H1 (cell line): Measurements from ENCODE around the gene CTH. TPM values are rescaled to one million over a fixed set of nuclear protein-coding genes. Genes with fewer than 3 reads are reported as not detected.
"Not testable (repeated sequence)": the region's sequence is repeated elsewhere in the genome, so short reads cannot be mapped to it uniquely, and the experiment has no call there.

Source experiments
- CTCF ChIA-PET: fragments of 300-600 bp; sonication (Branson Sonifier 250); formaldehyde crosslinking; loops from one replicate; lab custom pipeline; 2021; ENCODE audit not compliant: partially characterized antibody; lab: Charles Lee
- POLR2A ChIA-PET: fragments of 300-600 bp; sonication (Branson Sonifier 250); formaldehyde crosslinking; loops from one replicate; lab custom pipeline; 2021; ENCODE audit warnings: inconsistent platforms; ENCODE audit not compliant: partially characterized antibody; lab: Charles Lee
- DNase-seq, 2 experiments: peaks; one replicate each; pipeline versions ENCODE4 v3.0.0 to v3.0.0-alpha.2; 2010 to 2022; ENCODE audit warnings: low spot score in 2 of 2, low read depth in 1 of 2, mixed read lengths in 1 of 2
- FAIRE-seq: peaks from 2 replicates; lab custom pipeline; 2011; peaks lifted over from hg19 to GRCh38; lab: Jason Lieb, UNC
- H2AFZ ChIP-seq: 2 replicates; pipeline ENCODE4 v1.8.1; 2012; ENCODE audit warnings: low read length, inconsistent platforms
- H2AK5ac ChIP-seq: 2 replicates; pipeline ENCODE4 v1.6.1; 2013; ENCODE audit warnings: low read depth, low read length
- H2BK120ac ChIP-seq: replicated peaks from 2 replicates; pipeline ENCODE3; 2013; ENCODE audit warnings: low read depth, low read length, inconsistent platforms
- H2BK12ac ChIP-seq: 2 replicates; pipeline ENCODE4 v1.6.1; 2013; ENCODE audit warnings: low read depth, low read length
- H2BK15ac ChIP-seq: 2 replicates; pipeline ENCODE4 v1.6.1; 2013; ENCODE audit warnings: low read length
- H2BK20ac ChIP-seq: 2 replicates; pipeline ENCODE4 v1.6.1; 2013; ENCODE audit warnings: low read length
- H2BK5ac ChIP-seq: 2 replicates; pipeline ENCODE4 v1.6.1; 2013; ENCODE audit warnings: low read depth, low read length
- H3K14ac ChIP-seq: 2 replicates; pipeline ENCODE4 v1.6.1; 2013; ENCODE audit warnings: inconsistent platforms; ENCODE audit not compliant: insufficient read length
- H3K18ac ChIP-seq: 2 replicates; pipeline ENCODE4 v1.6.1; 2013; ENCODE audit warnings: low read length; ENCODE audit errors: extremely low read depth
- H3K23ac ChIP-seq: 2 replicates; pipeline ENCODE4 v1.6.1; 2013; ENCODE audit warnings: inconsistent platforms; ENCODE audit not compliant: insufficient read length
- H3K23me2 ChIP-seq: 2 replicates; pipeline ENCODE4 v1.6.1; 2013; ENCODE audit warnings: low read depth, low read length
- H3K27ac ChIP-seq: 2 replicates; pipeline ENCODE4 v1.6.1; 2011; ENCODE audit warnings: low read depth, low read length, inconsistent platforms
- H3K27me3 ChIP-seq, 4 experiments: replicated peaks in 1 of 4; 1 replicate in 1 of 4; 2 replicates in 3 of 4; pipeline versions ENCODE4 v1.6.1 to v1.8.1; 2011 to 2013; ENCODE audit warnings: low read length in 3 of 4, mild to moderate bottlenecking in 3 of 4, inconsistent platforms in 2 of 4, mixed read lengths in 2 of 4, moderate library complexity in 1 of 4; ENCODE audit not compliant: control insufficient read depth in 3 of 4, insufficient read depth in 3 of 4; ENCODE audit errors: extremely low read depth in 1 of 4
- H3K36me3 ChIP-seq, 4 experiments: 2 replicates each; pipeline versions ENCODE4 v1.6.1 to v1.8.1; 2011 to 2013; ENCODE audit warnings: mild to moderate bottlenecking in 4 of 4, low read length in 3 of 4, moderate library complexity in 2 of 4, control low read depth in 1 of 4, inconsistent platforms in 1 of 4; ENCODE audit not compliant: insufficient read depth in 4 of 4, control insufficient read depth in 2 of 4
- H3K4ac ChIP-seq: replicated peaks from 2 replicates; pipeline ENCODE3; 2013; ENCODE audit warnings: low read length, low read depth, mixed read lengths, inconsistent platforms; ENCODE audit not compliant: insufficient read length
- H3K4me1 ChIP-seq, 4 experiments: replicated peaks in 1 of 4; 1 replicate in 1 of 4; 2 replicates in 3 of 4; pipeline versions ENCODE4 v1.6.1 to v1.8.1; 2011 to 2013; ENCODE audit warnings: low read length in 3 of 4, inconsistent platforms in 2 of 4, mixed read lengths in 1 of 4; ENCODE audit not compliant: insufficient read depth in 4 of 4, control insufficient read depth in 3 of 4
- H3K4me2 ChIP-seq, 2 experiments: 2 replicates each; pipeline versions ENCODE4 v1.6.1 to v1.8.1; 2011 to 2013; ENCODE audit warnings: low read depth in 2 of 2, low read length in 2 of 2, control low read depth in 1 of 2, inconsistent platforms in 1 of 2, mild to moderate bottlenecking in 1 of 2; ENCODE audit not compliant: insufficient read depth in 1 of 2
- H3K4me3 ChIP-seq, 4 experiments: fragments of 200-600, 300-600 bp in 1 of 4; sonication (generic), shearing (Covaris generic), sonication (Bioruptor Twin) in 1 of 4; 2 replicates each; pipeline versions ENCODE4 v1.5.1 to v1.8.1; 2011 to 2016; ENCODE audit warnings: low read length in 4 of 4, low read depth in 3 of 4, control low read depth in 2 of 4, inconsistent platforms in 2 of 4, mild to moderate bottlenecking in 2 of 4, mixed read lengths in 1 of 4, moderate library complexity in 1 of 4; ENCODE audit not compliant: insufficient read depth in 2 of 4; ENCODE audit errors: extremely low read depth in 1 of 4
- H3K56ac ChIP-seq: replicated peaks from 2 replicates; pipeline ENCODE3; 2013; ENCODE audit warnings: low read depth, mild to moderate bottlenecking, mixed read lengths, low read length, inconsistent platforms; ENCODE audit not compliant: insufficient read length
- H3K79me1 ChIP-seq: 2 replicates; pipeline ENCODE4 v1.6.1; 2013; ENCODE audit warnings: low read depth, low read length, control low read depth
- H3K79me2 ChIP-seq, 2 experiments: 2 replicates each; pipeline versions ENCODE4 v1.6.1 to v1.8.1; 2012 to 2013; ENCODE audit warnings: low read length in 2 of 2, mild to moderate bottlenecking in 2 of 2, inconsistent platforms in 1 of 2; ENCODE audit not compliant: insufficient read depth in 2 of 2, control insufficient read depth in 1 of 2
- H3K9ac ChIP-seq, 4 experiments: replicated peaks in 1 of 4; 1 replicate in 1 of 4; 2 replicates in 3 of 4; pipeline versions ENCODE4 v1.6.1 to v1.8.1; 2011 to 2013; ENCODE audit warnings: low read depth in 3 of 4, low read length in 3 of 4, control low read depth in 2 of 4, mild to moderate bottlenecking in 2 of 4, moderate library complexity in 2 of 4, inconsistent platforms in 1 of 4; ENCODE audit errors: extremely low read depth in 1 of 4
- H3K9me3 ChIP-seq, 2 experiments: 2 replicates each; pipeline versions ENCODE4 v1.6.1 to v1.8.1; 2012 to 2013; ENCODE audit warnings: mild to moderate bottlenecking in 2 of 2, moderate library complexity in 2 of 2, control low read depth in 1 of 2, inconsistent platforms in 1 of 2, low read depth in 1 of 2, low read length in 1 of 2, mixed read lengths in 1 of 2; ENCODE audit not compliant: insufficient read depth in 2 of 2
- H4K20me1 ChIP-seq, 2 experiments: replicated peaks in 1 of 2; 2 replicates each; pipeline versions ENCODE3 to v1.8.1; 2011 to 2013; ENCODE audit warnings: inconsistent platforms in 2 of 2, low read length in 2 of 2, mild to moderate bottlenecking in 1 of 2; ENCODE audit not compliant: insufficient read depth in 2 of 2, control insufficient read depth in 1 of 2
- H4K5ac ChIP-seq: 2 replicates; pipeline ENCODE4 v1.6.1; 2013; ENCODE audit warnings: low read length, low read depth, mixed read lengths, inconsistent platforms; ENCODE audit not compliant: insufficient read length
- H4K8ac ChIP-seq: 2 replicates; pipeline ENCODE4 v1.8.0; 2013; ENCODE audit warnings: mild to moderate bottlenecking, moderate library complexity, low read length, inconsistent platforms; ENCODE audit not compliant: insufficient read depth; ENCODE audit errors: extremely low read depth
- H4K91ac ChIP-seq: replicated peaks from 2 replicates; pipeline ENCODE3; 2013; ENCODE audit warnings: low read length, mixed read lengths, inconsistent platforms; ENCODE audit not compliant: insufficient read length
- WGBS, 2 experiments: shearing (Covaris generic) in 1 of 2; methylation state at CpG; one replicate each; pipeline versions ENCODE4 v1.1.6 to v1.1.7; 2013 to 2015; ENCODE audit warnings: low lambda C conversion rate in 2 of 2, mixed read lengths in 2 of 2, inconsistent platforms in 1 of 2, low coverage in 1 of 2, missing lambda C conversion rate in 1 of 2; ENCODE audit not compliant: insufficient replicate concordance in 2 of 2, insufficient coverage in 1 of 2, insufficient read length in 1 of 2; ENCODE audit errors: extremely low coverage in 1 of 2, missing lambda C conversion rate in 1 of 2; 5-methylcytosine and 5-hydroxymethylcytosine counted together
- polyA plus RNA-seq, 7 experiments: library from polyadenylated mRNA; depleted of rRNA in 3 of 7; stranded (reverse) in 5 of 7; unstranded in 2 of 7; fragments of >200 nt in 5 of 7; fragments of 200-250 nt in 2 of 7; gene quantifications; 1 replicate in 5 of 7; 2 replicates in 1 of 7; 4 replicates in 1 of 7; pipeline versions ENCODE4 v1.2.1 to v1.2.3, GENCODE V29; 2011 to 2013; ENCODE audit warnings: missing spikeins in 2 of 7, mixed read lengths in 2 of 7
- total RNA-seq: library from RNA; stranded (reverse); fragmentation: NEBNext Ultra II Directional; extraction: Animal tissue kit (Norgen Biotek cat#: 25700); gene quantifications from 2 replicates; pipeline ENCODE4 v1.2.1, GENCODE V29; 2021

CTH gene
- total and polyA plus RNA-seq, 2 of the 8 experiments (the other 6 are each of a cell fraction or from before 2014, with no cell fraction given): 31.7 to 33.2 TPM

GRCh38 chr1:70371586-70371985 is 39.5 kb upstream of the CTH start:
- H2BK12ac ChIP-seq, H2BK120ac ChIP-seq, H3K23ac ChIP-seq, H3K18ac ChIP-seq, CTCF ChIA-PET, H3K4ac ChIP-seq, H4K91ac ChIP-seq, H2BK15ac ChIP-seq, H3K27ac ChIP-seq, H3K4me1 ChIP-seq, H3K4me2 ChIP-seq, H3K79me2 ChIP-seq, H4K8ac ChIP-seq, H3K14ac ChIP-seq, H2BK20ac ChIP-seq, DNase-seq, H3K56ac ChIP-seq, H3K36me3 ChIP-seq, H3K23me2 ChIP-seq, FAIRE-seq, H2BK5ac ChIP-seq, H3K79me1 ChIP-seq, H3K4me3 ChIP-seq, H4K5ac ChIP-seq, H2AFZ ChIP-seq, H3K27me3 ChIP-seq, H3K9ac ChIP-seq, H4K20me1 ChIP-seq, H2AK5ac ChIP-seq, H3K9me3 ChIP-seq: not testable (repeated sequence)
- WGBS, 2 experiments: 88% methylated on average over 3 of the region's 3 CpGs; no CpG with 5 or more reads in 1 of the 2 experiments
- POLR2A ChIA-PET: interaction anchor here (0.6 to 1.4 kb wide), 2 partner anchors 17 to 39 kb away, joined by 3 to 7 read pairs; partner anchors contain the start of gene CTH
